Measurements from ENCODE around the gene C8G.

Gene C8G

DNA sequence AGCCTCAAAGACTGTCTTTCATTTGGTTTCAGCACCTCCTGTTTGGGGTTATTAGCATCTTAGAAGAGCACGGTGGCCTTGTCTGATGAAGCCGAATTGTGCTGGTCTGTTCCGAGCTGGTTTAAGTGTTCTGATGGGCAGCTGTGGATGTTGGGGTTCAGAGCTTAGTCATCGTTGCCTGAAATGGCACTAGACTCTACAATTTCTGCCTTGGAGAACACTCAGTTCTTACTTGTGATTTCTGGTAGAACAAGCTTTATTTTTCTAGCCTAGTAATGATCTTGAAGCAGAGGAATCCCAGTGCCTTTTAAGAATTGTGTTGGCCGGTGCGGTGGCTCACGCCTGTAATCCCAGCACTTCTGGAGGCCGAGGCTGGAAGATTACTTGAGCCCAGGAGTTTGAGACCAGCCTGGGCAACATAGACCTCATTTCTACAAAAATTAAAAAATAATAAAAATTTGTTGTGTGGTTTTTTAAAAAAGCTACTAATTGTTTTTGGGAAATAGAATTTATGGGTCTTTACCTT lies 8.3 kb upstream of the C8G start:
- TF ChIP-seq, protein P1, sequence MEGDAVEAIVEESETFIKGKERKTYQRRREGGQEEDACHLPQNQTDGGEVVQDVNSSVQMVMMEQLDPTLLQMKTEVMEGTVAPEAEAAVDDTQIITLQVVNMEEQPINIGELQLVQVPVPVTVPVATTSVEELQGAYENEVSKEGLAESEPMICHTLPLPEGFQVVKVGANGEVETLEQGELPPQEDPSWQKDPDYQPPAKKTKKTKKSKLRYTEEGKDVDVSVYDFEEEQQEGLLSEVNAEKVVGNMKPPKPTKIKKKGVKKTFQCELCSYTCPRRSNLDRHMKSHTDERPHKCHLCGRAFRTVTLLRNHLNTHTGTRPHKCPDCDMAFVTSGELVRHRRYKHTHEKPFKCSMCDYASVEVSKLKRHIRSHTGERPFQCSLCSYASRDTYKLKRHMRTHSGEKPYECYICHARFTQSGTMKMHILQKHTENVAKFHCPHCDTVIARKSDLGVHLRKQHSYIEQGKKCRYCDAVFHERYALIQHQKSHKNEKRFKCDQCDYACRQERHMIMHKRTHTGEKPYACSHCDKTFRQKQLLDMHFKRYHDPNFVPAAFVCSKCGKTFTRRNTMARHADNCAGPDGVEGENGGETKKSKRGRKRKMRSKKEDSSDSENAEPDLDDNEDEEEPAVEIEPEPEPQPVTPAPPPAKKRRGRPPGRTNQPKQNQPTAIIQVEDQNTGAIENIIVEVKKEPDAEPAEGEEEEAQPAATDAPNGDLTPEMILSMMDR (IDR thresholded peaks at IDR 0.05) = no peak
- no peak for DNase-seq (ENCODE audit: low spot score)
- H3K27ac ChIP-seq = no peak overlapping the region
- H3K4me3 ChIP-seq = no peak overlapping the region

DNA sequence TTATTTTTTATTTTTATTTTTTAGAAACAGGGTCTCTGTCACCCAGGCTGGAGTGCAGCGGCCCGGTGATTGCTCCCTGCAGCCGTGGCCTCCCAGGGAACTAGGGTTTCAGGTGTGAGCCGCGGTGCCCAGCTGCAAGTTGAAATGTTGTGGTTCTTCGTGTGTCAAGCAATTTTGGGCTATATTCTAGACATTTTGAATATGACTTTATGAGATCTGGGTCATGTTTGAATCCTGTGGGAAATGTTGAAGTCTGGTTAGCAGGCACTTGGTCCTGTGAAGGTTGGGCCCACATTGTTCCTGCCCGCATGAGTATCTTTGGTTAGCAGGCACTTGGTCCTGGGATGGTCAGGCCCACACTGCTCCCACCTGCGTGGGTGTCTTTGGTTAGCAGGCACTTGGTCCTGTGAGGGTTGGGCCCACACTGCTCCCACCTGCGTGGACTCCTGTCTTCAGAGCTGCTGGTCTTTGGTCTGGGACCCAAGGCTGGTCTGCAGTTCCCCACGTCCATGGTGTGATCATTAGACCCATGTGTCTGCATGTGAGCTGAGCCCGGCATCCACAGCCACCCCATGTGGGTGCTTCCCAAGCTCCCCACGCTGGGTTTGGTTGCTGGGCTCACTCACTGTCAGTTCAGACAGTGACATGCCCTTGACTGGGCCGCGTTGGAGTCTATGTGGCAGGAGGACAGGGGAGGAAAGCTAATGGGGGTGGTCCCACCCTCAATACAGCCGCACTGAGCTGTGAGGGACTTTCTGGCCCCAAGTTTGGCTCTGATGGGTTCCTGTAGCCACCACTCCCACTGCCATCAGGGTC lies 7.6 kb upstream of the C8G start:
- TF ChIP-seq, protein P1 (IDR thresholded peaks at IDR 0.05) = no peak
- no peak overlapping the region for H3K27ac ChIP-seq
- no peak for DNase-seq (ENCODE audit: low spot score)
- no peak overlapping the region for H3K4me3 ChIP-seq

DNA sequence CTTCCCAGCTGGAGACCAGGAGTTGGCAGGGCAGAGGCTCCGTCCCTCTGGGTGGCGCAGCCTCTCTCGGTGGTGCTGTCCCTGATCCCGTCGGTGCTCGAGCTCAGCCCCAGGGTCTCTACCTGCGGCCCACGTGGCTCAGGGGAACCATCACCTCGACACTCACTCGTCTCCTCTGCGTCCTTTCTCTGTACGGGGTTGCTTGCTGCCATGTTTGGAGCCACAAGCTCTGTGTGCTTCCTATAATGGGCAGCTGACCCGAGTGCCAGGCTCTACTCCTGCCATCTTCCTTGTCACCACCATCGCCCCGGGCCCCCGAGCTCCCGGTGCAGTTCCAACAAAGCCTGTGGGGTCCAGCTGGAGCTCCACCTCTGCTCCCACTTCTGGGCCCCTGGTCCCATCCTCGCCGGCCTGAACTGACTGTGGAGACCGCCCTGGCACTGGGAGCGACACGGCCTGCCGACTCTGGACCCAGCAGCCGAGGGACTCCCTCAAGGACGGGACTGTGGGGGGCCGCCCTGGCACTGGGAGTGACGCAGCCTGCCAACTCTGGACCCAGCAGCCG lies 5.5 kb upstream of the C8G start:
- TF ChIP-seq, protein P1 (IDR thresholded peaks at IDR 0.05) = no peak
- peak overlapping the region; percentile 48 to 77 for H3K27ac ChIP-seq

DNA sequence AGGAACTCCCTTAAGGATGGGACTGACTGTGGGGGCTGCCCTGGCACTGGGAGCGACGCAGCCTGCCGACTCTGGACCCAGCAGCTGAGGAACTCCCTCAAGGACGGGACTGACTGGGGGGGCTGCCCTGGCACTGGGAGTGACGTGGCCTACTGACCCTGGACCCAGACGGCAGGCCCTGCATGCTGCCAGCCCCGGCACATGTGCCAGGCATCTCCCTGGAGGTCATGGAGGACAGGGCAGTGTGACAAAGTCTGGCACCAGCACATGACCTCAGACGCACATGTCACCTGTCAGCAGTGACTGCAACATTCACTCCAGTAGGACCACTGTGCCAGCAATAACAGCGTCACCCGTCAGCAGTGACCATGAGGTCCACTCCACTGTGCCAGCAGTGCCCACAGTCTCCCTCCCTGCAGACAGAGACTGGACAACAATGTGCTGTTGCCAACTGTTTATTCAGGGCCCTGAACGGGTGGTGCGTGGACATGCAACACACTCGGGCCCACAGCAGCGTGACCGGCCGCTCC lies 5.0 kb upstream of the C8G start:
- Histone ChIP-seq H3K4me3 (peak overlapping the region; percentile 19), H3K27ac (peak overlapping the region; percentile 63 to 77)
- DNase-seq (ENCODE audit: low spot score) = peak; percentile 91
- TF ChIP-seq, protein P1 (IDR thresholded peaks at IDR 0.05) = no peak

More for the DNA sequence above, 5.5 kb upstream of the C8G start:
- no peak overlapping the region for H3K4me3 ChIP-seq
- DNase-seq (ENCODE audit: low spot score) = no peak

DNA sequence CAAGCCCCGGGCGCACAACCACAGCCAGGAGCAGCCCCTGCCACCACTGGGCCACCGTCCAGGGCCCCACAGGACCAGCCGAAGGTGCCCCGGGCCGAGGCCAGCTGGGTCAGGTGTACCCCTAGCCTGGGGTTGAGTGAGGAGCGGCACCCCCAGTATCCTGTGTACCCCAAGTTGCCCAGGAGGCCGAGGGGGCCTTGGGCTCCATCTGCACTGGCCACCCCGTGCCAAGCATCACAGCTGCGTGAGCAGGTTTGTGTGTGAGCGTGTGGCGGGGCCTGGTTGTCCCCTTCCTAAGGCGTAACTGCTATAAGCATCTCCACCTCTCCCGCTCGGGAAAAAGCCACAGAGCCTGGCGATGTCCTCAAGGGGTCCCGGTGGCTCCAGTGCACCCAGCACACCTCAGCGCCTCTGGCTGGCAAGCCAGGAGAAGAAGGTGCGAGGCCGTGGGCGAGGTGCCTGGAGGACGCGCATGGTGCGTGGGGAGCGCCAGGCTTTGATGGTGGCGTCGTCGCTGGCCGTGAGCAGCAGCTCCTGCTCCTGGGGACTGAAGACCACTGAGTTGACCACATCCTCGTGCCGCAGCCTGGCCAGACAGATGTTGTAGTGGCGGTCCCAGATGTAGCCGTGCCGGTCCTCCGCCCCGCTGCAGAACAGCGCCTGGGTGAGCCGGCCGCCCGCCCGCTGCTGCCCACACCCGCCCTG lies 4.4 kb upstream of the C8G start:
- Histone ChIP-seq H3K4me3 (peak overlapping the region; percentile 19), H3K27ac (peak overlapping the region; percentile 63 to 77)
- TF ChIP-seq, protein P1 (IDR thresholded peaks at IDR 0.05) = no peak
- no peak for DNase-seq (ENCODE audit: low spot score)

DNA sequence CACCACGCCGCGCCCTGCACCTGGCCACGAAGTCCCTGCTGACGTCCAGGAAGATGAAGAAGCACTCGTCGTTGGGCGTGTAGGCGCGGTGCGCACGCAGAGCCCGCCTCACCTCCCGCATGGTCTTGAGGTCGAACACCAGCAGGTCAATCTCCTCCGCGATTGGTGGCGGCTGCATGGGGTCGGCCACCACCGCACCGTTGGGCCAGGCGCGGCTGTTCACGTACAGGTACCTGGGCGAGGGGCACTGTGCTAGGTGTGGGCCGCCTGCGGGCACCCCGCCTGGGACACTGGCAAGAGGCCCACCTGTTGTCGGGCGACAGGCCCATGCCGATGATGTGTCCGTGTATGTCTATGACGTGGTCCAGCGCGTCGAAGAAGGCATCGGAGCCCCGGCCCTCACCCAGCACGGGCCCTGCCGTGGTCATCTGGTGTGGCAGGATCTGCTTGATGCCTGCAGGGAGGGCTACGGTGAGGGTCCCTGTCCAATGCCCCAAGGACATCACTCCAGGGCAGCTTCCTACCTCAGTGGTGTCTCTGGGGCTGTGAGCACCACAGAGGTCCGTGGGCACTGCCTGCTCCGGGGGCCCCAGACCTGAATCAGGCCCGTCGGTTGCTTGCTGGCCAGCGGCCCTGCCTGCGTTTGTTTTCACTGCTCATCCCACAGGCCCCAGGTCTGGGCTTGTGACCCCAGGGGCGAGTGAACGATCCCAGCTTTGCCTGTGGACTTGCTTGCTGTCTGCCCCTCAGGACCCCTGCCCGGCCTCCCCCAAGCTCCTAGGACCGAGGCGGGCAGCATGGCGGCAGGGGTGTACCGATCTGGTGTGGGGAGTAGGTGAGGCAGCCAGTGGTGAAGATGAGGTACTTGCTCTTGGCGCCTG lies 3.6 kb upstream of the C8G start:
- TF ChIP-seq, protein P1 (IDR thresholded peaks at IDR 0.05) = no peak
- DNase-seq (ENCODE audit: low spot score) = no peak
- no peak overlapping the region for H3K4me3 ChIP-seq
- peak overlapping the region in 1 of 2 donors; percentile 63 for H3K27ac ChIP-seq
